GM12873 (cell line): Measurements from ENCODE around the gene SVBP.

ENCODE experiments used
- CTCF ChIP-seq: IDR thresholded peaks from 2 replicates; pipeline ENCODE4 v1.5.1; 2012; ENCODE audit warnings: low read depth, mild to moderate bottlenecking, moderate library complexity, low read length, control low read depth; ENCODE audit not compliant: insufficient read depth; ENCODE audit errors: missing control alignments

Gene SVBP

DNA sequence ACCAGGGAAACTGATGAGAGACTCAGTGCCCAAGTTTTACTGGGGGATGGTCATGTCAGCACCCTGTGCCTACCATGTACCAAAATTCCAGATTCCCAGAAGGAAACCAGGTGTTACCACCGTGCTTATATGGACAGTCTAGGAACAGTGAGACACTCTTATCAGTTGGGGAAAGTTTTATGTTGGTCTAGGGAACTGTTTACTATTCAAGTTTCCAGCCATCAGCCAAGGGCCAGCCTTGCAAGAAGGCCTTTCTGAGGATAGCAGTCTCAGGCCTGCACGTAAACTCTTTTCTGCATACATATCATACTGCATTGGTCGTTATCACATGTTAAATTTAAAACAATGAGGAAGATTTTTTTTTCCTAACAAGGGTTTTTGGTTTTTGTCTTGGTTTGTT lies 19.8 kb downstream of the SVBP start:
- TF ChIP-seq CTCF = no peak

GRCh38 chr1:42793824-42794223 lies 23.4 kb downstream of the SVBP start:
- no peak for TF ChIP-seq CTCF

GRCh38 chr1:42788021-42788420 lies 29.2 kb downstream of the SVBP start:
- no peak for TF ChIP-seq CTCF

- TF ChIP-seq CTCF = no peak
Observed at GRCh38 chr1:42786097-42786496, 31.1 kb downstream of the SVBP start.

DNA sequence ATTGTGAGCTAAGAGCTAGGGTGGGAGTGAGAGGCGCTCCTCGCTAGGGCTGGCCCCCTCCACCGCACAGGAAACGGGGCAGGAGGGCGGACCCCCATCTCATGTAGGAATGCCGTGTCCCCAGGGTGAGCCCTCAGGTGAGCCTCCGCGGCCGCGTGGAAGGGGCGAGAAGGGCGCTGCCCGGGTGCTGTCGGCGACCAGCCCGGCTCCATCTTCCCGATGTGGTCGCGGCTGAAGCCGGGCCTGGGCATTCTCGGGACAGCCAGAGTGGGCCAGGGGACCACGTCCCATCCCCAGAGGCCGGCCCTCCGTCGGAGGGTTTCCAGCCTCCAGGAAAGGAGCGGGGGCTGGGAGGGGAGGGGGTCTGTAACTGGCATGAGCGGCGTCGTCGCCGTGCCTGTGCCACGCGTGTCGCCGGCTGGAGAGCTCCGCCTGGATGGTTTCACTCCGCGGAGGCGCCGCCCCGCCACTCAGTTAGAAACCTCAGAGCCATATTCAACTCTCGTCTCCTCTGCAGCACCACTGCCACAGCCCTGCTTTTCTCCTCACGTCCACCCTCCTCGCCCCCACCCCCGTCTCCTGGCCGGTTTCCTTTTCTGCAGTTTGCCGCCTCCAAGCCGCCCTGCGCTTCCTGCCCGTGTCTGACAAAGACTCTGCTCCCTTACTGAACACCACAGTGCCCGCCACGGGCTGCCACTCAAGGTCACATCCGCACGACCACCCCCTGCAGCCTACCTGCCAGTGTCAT lies 32.1 kb downstream of the SVBP start, which contains the start of gene TMEM269:
TMEM269 (plus strand) TSS at position 46 of the 748 bp plus-strand sequence. CDS start 4,903 bp downstream, outside the sequence.
- TF ChIP-seq CTCF = no peak

DNA sequence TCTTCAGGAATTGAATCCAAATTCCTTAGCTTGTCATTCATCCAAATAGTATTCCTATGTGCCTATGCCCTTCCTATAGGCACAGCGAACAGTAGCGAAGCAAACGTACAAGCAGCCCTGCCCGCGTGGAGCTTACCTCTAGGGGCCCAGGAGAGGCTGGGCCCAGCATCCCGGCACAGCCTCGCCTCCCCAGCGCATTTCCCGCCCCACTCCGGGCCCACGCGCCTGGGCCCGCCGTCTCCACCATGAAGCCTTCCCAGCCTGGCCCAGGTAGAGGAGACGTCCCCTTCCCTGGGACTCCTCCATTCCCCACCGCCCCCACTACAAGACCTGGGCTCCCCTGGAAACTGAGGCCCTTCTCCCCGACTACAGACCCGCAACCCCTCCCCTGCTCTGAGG lies 32.7 kb downstream of the SVBP start:
- no peak for TF ChIP-seq CTCF

DNA sequence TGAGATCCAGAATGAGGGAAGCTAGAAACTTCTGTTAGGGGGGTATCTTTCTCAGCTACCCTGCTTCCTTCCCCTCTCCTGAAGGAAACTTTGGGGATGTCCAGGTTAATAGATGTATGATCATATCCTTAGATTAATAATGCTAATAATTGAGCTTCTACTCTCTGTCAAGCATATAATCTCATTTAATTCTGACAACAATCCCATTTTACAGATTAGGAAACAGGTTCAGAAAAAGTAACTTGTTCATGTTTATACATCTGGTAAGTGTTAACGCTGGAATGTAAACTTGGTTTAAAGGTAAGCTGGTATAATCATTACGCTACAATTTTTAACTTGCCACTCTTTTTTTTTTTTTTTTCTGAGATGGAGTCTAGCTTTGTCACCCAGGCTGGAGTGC lies 34.1 kb downstream of the SVBP start:
- TF ChIP-seq CTCF = no peak

DNA sequence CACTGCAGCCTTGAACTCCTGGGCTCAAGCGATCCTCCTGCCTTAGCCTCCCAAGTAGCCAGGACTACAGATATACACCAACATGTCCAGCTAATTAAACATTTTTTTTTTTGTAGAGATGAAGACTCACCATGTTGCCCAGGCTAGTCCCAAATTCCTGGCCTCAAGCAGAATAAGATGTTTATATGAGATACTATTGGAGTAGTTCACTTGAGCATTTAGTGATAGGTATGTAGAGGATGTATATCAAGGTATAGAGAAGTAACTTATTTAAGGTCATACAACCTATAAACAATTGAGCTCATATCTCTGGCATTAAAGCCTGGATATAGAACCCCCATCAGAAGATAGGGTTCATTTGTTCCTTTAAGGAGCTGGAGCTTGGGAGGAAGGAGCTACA lies 37.0 kb downstream of the SVBP start:
- TF ChIP-seq CTCF = no peak
